H9 (cell line): ENCODE results near the gene ORM2. TPM values are rescaled to one million over a fixed set of nuclear protein-coding genes. Genes with fewer than 3 reads are reported as not detected.

Source experiments
- DNase-seq: peaks from one replicate; pipeline ENCODE4 v3.0.0-alpha.2; 2017
- H2AFZ ChIP-seq: one replicate; pipeline ENCODE4 v1.6.1; 2013; ENCODE audit warnings: mild to moderate bottlenecking, low read length, control low read depth, moderate library complexity
- H2AK5ac ChIP-seq: 2 replicates; pipeline ENCODE4 v1.6.1; 2013; ENCODE audit warnings: low read length, control low read depth, mixed read lengths; ENCODE audit not compliant: insufficient read length
- H2BK120ac ChIP-seq: one replicate; pipeline ENCODE4 v1.6.1; 2013; ENCODE audit warnings: low read depth, mild to moderate bottlenecking, low read length, control low read depth, inconsistent platforms; ENCODE audit not compliant: poor library complexity, severe bottlenecking
- H2BK12ac ChIP-seq: 2 replicates; pipeline ENCODE4 v1.6.1; 2013; ENCODE audit warnings: low read length, control low read depth, mixed read lengths, low read depth; ENCODE audit not compliant: insufficient read length
- H2BK15ac ChIP-seq: 2 replicates; pipeline ENCODE4 v1.6.1; 2013; ENCODE audit warnings: low read depth, low read length, control low read depth
- H2BK20ac ChIP-seq: one replicate; pipeline ENCODE4 v1.6.1; 2013; ENCODE audit warnings: low read depth, mild to moderate bottlenecking, low read length, control low read depth, inconsistent platforms; ENCODE audit not compliant: poor library complexity, severe bottlenecking
- H2BK5ac ChIP-seq: 2 replicates; pipeline ENCODE4 v1.6.1; 2013; ENCODE audit warnings: low read length, control low read depth, mixed read lengths; ENCODE audit not compliant: insufficient read length
- H3K14ac ChIP-seq: 2 replicates; pipeline ENCODE4 v1.6.1; 2013; ENCODE audit warnings: low read length, control low read depth; ENCODE audit not compliant: insufficient read depth
- H3K18ac ChIP-seq: 2 replicates; pipeline ENCODE4 v1.6.1; 2013; ENCODE audit warnings: low read depth, mild to moderate bottlenecking, mixed read lengths, low read length, control low read depth; ENCODE audit not compliant: insufficient read length
- H3K23ac ChIP-seq: 2 replicates; pipeline ENCODE4 v1.6.1; 2013; ENCODE audit warnings: low read length, control low read depth, mixed read lengths, low read depth; ENCODE audit not compliant: insufficient read length
- H3K23me2 ChIP-seq: 2 replicates; pipeline ENCODE4 v1.6.1; 2013; ENCODE audit warnings: low read depth, mild to moderate bottlenecking, mixed read lengths, low read length, control low read depth; ENCODE audit not compliant: insufficient read length, poor library complexity, severe bottlenecking
- H3K27ac ChIP-seq: 2 replicates; pipeline ENCODE4 v1.5.1; 2013; ENCODE audit warnings: low read length, control low read depth, mixed read lengths, low read depth; ENCODE audit not compliant: insufficient read length
- H3K27me3 ChIP-seq: 2 replicates; pipeline ENCODE4 v1.6.1; 2013; ENCODE audit warnings: low read length, control low read depth, inconsistent platforms; ENCODE audit not compliant: insufficient read depth
- H3K4ac ChIP-seq: 2 replicates; pipeline ENCODE4 v1.6.1; 2013; ENCODE audit warnings: low read depth, mild to moderate bottlenecking, control low read depth, inconsistent platforms, low read length, moderate library complexity
- H3K4me1 ChIP-seq: 2 replicates; pipeline ENCODE4 v1.6.1; 2013; ENCODE audit warnings: low read length, control low read depth, inconsistent platforms; ENCODE audit not compliant: insufficient read depth
- H3K4me2 ChIP-seq: 2 replicates; pipeline ENCODE4 v1.6.1; 2013; ENCODE audit warnings: low read length, control low read depth, mixed read lengths; ENCODE audit not compliant: insufficient read length, insufficient read depth
- H3K56ac ChIP-seq: 2 replicates; pipeline ENCODE4 v1.6.1; 2013; ENCODE audit warnings: low read depth, mild to moderate bottlenecking, mixed read lengths, low read length, control low read depth; ENCODE audit not compliant: insufficient read length
- H3K79me1 ChIP-seq: 2 replicates; pipeline ENCODE4 v1.6.1; 2013; ENCODE audit warnings: low read depth, mild to moderate bottlenecking, moderate library complexity, low read length, control low read depth, inconsistent platforms; ENCODE audit not compliant: insufficient read depth, poor library complexity, severe bottlenecking
- H3K79me2 ChIP-seq: 2 replicates; pipeline ENCODE4 v1.6.1; 2013; ENCODE audit warnings: low read length, control low read depth, inconsistent platforms; ENCODE audit not compliant: insufficient read depth
- H3K9ac ChIP-seq: 2 replicates; pipeline ENCODE4 v1.6.1; 2013; ENCODE audit warnings: low read length, control low read depth, mixed read lengths; ENCODE audit not compliant: insufficient read length; ENCODE audit errors: extremely low read depth
- H3K9me3 ChIP-seq: one replicate; pipeline ENCODE4 v1.6.1; 2013; ENCODE audit warnings: low read depth, low read length, inconsistent platforms; ENCODE audit not compliant: control insufficient read depth
- H3T11ph ChIP-seq: one replicate; pipeline ENCODE4 v1.6.1; 2013; ENCODE audit warnings: mild to moderate bottlenecking, low read length, control low read depth, inconsistent platforms
- H4K20me1 ChIP-seq: one replicate; pipeline ENCODE4 v1.6.1; 2013; ENCODE audit not compliant: control insufficient read depth, insufficient read length, insufficient read depth
- H4K5ac ChIP-seq: 2 replicates; pipeline ENCODE4 v1.6.1; 2013; ENCODE audit warnings: low read depth, mild to moderate bottlenecking, mixed read lengths, low read length, control low read depth; ENCODE audit not compliant: insufficient read length
- H4K8ac ChIP-seq: replicated peaks from 2 replicates; pipeline ENCODE4 v1.6.1; 2013; ENCODE audit warnings: low read length, control low read depth, mixed read lengths, low read depth; ENCODE audit not compliant: insufficient read length
- H4K91ac ChIP-seq: 2 replicates; pipeline ENCODE4 v1.6.1; 2013; ENCODE audit warnings: low read depth, mild to moderate bottlenecking, moderate library complexity, mixed read lengths, low read length, control low read depth; ENCODE audit not compliant: insufficient read length
- H3K27ac Mint-ChIP-seq, 3 experiments: 2 replicates in 2 of 3; 3 replicates in 1 of 3; pipeline ENCODE4 v1.8.0; 2020 to 2021; ENCODE audit warnings: mixed read lengths in 3 of 3, mild to moderate bottlenecking in 1 of 3, moderate library complexity in 1 of 3
- H3K27me3 Mint-ChIP-seq: 2 replicates; pipeline ENCODE4 v1.8.0; 2021; ENCODE audit warnings: low read depth, mild to moderate bottlenecking, moderate library complexity, mixed read lengths
- H3K36me3 Mint-ChIP-seq, 3 experiments: 2 replicates in 2 of 3; 3 replicates in 1 of 3; pipeline ENCODE4 v1.8.0; 2020 to 2021; ENCODE audit warnings: low read depth in 3 of 3, mixed read lengths in 3 of 3; ENCODE audit not compliant: insufficient read depth in 1 of 3
- H3K4me1 Mint-ChIP-seq, 2 experiments: 2 replicates each; pipeline ENCODE4 v1.8.0; 2020; ENCODE audit warnings: mixed read lengths in 2 of 2
- H3K4me3 Mint-ChIP-seq, 2 experiments: 2 replicates in 1 of 2; 3 replicates in 1 of 2; pipeline ENCODE4 v1.8.0; 2020 to 2021; ENCODE audit warnings: mild to moderate bottlenecking in 2 of 2, mixed read lengths in 2 of 2, moderate library complexity in 1 of 2
- H3K9me3 Mint-ChIP-seq, 2 experiments: 2 replicates in 1 of 2; 3 replicates in 1 of 2; pipeline ENCODE4 v1.8.0; 2020; ENCODE audit warnings: mild to moderate bottlenecking in 2 of 2, mixed read lengths in 2 of 2, moderate library complexity in 1 of 2
- CTCF ChIP-seq: fragments of 200-600 bp; sonication (generic); conservative IDR thresholded peaks from 3 replicates; pipeline ENCODE4 v1.8.0; 2021; ENCODE audit warnings: antibody characterized with exemption, mild to moderate bottlenecking
- WGBS: extraction: QIAGEN DNeasy Blood & Tissue Kit; methylation state at CpG from one replicate; pipeline ENCODE4 v1.1.7; 2013; ENCODE audit warnings: missing lambda C conversion rate, low lambda C conversion rate, mixed read lengths; ENCODE audit not compliant: insufficient read length; ENCODE audit errors: extremely low coverage; 5-methylcytosine and 5-hydroxymethylcytosine counted together
- total RNA-seq: library from RNA; stranded (reverse); gene quantifications from 2 replicates; pipeline ENCODE4 v1.2.1, GENCODE V29; 2021

Gene ORM2
- total RNA-seq, 1 experiment from 2014 or later: 1.2 TPM

GRCh38 chr9:114291886-114292590 is 37.6 kb upstream of the ORM2 start:
- H3K36me3 Mint-ChIP-seq: peaks cover 29 to 40% (median 37%) of the 10 kb centered on the region in 3 experiments
- WGBS: no CpG with 5 or more reads among the region's 11 CpGs
- H4K20me1 ChIP-seq: no peaks in the 10 kb centered on the region

More at GRCh38 chr9:114291886-114292590, 37.6 kb upstream of the ORM2 start:
- H3K9ac ChIP-seq: no peak overlapping the region
- no peak overlapping the region for H2AFZ ChIP-seq
- H3K27me3 Mint-ChIP-seq: no peaks in the 10 kb centered on the region
- H4K91ac ChIP-seq: no peak overlapping the region
- no peaks in the 10 kb centered on the region for H3K23me2 ChIP-seq
- no peak overlapping the region for H4K8ac ChIP-seq
- H3K27ac Mint-ChIP-seq: no peak overlapping the region; a peak in 1 of 7 replicates
- H3K9me3 Mint-ChIP-seq: peaks cover 15 to 18% of the 10 kb centered on the region in 2 experiments; a peak in 4 of 5 replicates
- H3K79me2 ChIP-seq: no peaks in the 10 kb centered on the region
- no peak overlapping the region for H3K18ac ChIP-seq
- no peak overlapping the region for H3K23ac ChIP-seq
- H3K27ac ChIP-seq: no peak overlapping the region
- no peak overlapping the region for H3K4me2 ChIP-seq
- peaks cover 11 to 16% of the 10 kb centered on the region in 2 experiments for H3K4me1 Mint-ChIP-seq
- no peak overlapping the region for H2BK15ac ChIP-seq
- H3K4me1 ChIP-seq: 0 out of 2 replicates have a peak, but pooled peaks cover 3% of the 10 kb centered on the region
- peaks cover 5% of the 10 kb centered on the region for H3K9me3 ChIP-seq
- peak; percentile 10 for DNase-seq
- H2BK5ac ChIP-seq: no peak overlapping the region
- no peak overlapping the region for H4K5ac ChIP-seq
- no peak overlapping the region for H3K56ac ChIP-seq
- no peak for TF ChIP-seq CTCF
- no peak overlapping the region for H3T11ph ChIP-seq
- H3K4ac ChIP-seq: no peak overlapping the region
- H3K4me3 Mint-ChIP-seq: no peak overlapping the region
- no peaks in the 10 kb centered on the region for H3K27me3 ChIP-seq
- H2BK12ac ChIP-seq: no peak overlapping the region
- no peak overlapping the region for H2BK120ac ChIP-seq
- no peak overlapping the region for H2AK5ac ChIP-seq
- H2BK20ac ChIP-seq: no peak overlapping the region
- no peak overlapping the region for H3K14ac ChIP-seq
- H3K79me1 ChIP-seq: no peaks in the 10 kb centered on the region
